CD4-positive, CD25-positive, alpha-beta regulatory T cell (primary cell): ENCODE data around the gene FAM185A. TPM values are rescaled to one million over a fixed set of nuclear protein-coding genes. Genes with fewer than 3 reads are reported as not detected.

Experiments used
- ATAC-seq, 2 donors: fragments of 150-1000 bp; cut with Tn5 transposase; one replicate each; pipeline ENCODE4 v1.10.0; 2021; ENCODE audit warnings: low read depth in 2 of 2, moderate number of reproducible peaks in 2 of 2, moderate library complexity in 1 of 2
- DNase-seq, 3 donors: peaks; one replicate each; pipeline versions ENCODE4 v3.0.0 to v3.0.0-alpha.2; 2012 to 2022; ENCODE audit warnings: mixed read lengths in 1 of 3
- H3K27ac ChIP-seq: one replicate; pipeline ENCODE4 v1.7.0; 2013; ENCODE audit warnings: mild to moderate bottlenecking, low read length; ENCODE audit not compliant: insufficient read depth, poor library complexity, severe bottlenecking
- H3K27me3 ChIP-seq: one replicate; pipeline ENCODE4 v1.7.0; 2013; ENCODE audit warnings: low read length; ENCODE audit not compliant: control insufficient read depth, insufficient read depth
- H3K36me3 ChIP-seq: one replicate; pipeline ENCODE4 v1.7.0; 2013; ENCODE audit warnings: mild to moderate bottlenecking, low read length, moderate library complexity; ENCODE audit not compliant: control insufficient read depth, insufficient read depth
- H3K4me1 ChIP-seq: 2 replicates; pipeline ENCODE4 v1.7.0; 2013; ENCODE audit warnings: mild to moderate bottlenecking, low read length; ENCODE audit not compliant: insufficient read depth, control insufficient read depth, poor library complexity, severe bottlenecking
- H3K4me3 ChIP-seq: one replicate; pipeline ENCODE4 v1.7.0; 2013; ENCODE audit warnings: low read depth, mild to moderate bottlenecking, low read length, moderate library complexity
- H3K9me3 ChIP-seq, 2 experiments: 1 replicate in 1 of 2; 2 replicates in 1 of 2; pipeline ENCODE4 v1.7.0; 2013; ENCODE audit warnings: low read length in 2 of 2, mild to moderate bottlenecking in 1 of 2, moderate library complexity in 1 of 2; ENCODE audit not compliant: control insufficient read depth in 2 of 2
- H3K27ac Mint-ChIP-seq, 3 donors: one replicate each; pipeline ENCODE4 v1.8.0; 2020 to 2022; ENCODE audit warnings: mild to moderate bottlenecking in 3 of 3, mixed read lengths in 3 of 3, moderate library complexity in 2 of 3
- H3K27me3 Mint-ChIP-seq: one replicate; pipeline ENCODE4 v1.8.0; 2022; ENCODE audit warnings: mild to moderate bottlenecking, mixed read lengths
- H3K36me3 Mint-ChIP-seq: one replicate; pipeline ENCODE4 v1.8.0; 2020; ENCODE audit warnings: mixed read lengths
- H3K4me1 Mint-ChIP-seq, 4 donors: one replicate each; pipeline ENCODE4 v1.8.0; 2020 to 2022; ENCODE audit warnings: mixed read lengths in 4 of 4, mild to moderate bottlenecking in 1 of 4
- H3K4me3 Mint-ChIP-seq, 4 donors: one replicate each; pipeline ENCODE4 v1.8.0; 2020 to 2022; ENCODE audit warnings: mild to moderate bottlenecking in 4 of 4, mixed read lengths in 4 of 4, moderate library complexity in 3 of 4
- H3K9me3 Mint-ChIP-seq, 7 donors: one replicate each; pipeline ENCODE4 v1.8.0; 2020 to 2022; ENCODE audit warnings: mixed read lengths in 7 of 7, mild to moderate bottlenecking in 3 of 7, moderate library complexity in 2 of 7
- polyA plus RNA-seq, 4 donors: library from polyadenylated mRNA; unstranded; fragments of 300-500 nt; fragmentation: Illumina TruSeq; gene quantifications; one replicate each; pipeline ENCODE4 v1.2.3, GENCODE V29; 2021
- total RNA-seq: library from RNA; stranded (reverse); gene quantifications from one replicate; pipeline ENCODE4 v1.2.3, GENCODE V29; 2022

FAM185A gene
- total and polyA plus RNA-seq, 5 donors from 2014 or later, result 6.1 to 7.3 (median 6.4) TPM

DNA sequence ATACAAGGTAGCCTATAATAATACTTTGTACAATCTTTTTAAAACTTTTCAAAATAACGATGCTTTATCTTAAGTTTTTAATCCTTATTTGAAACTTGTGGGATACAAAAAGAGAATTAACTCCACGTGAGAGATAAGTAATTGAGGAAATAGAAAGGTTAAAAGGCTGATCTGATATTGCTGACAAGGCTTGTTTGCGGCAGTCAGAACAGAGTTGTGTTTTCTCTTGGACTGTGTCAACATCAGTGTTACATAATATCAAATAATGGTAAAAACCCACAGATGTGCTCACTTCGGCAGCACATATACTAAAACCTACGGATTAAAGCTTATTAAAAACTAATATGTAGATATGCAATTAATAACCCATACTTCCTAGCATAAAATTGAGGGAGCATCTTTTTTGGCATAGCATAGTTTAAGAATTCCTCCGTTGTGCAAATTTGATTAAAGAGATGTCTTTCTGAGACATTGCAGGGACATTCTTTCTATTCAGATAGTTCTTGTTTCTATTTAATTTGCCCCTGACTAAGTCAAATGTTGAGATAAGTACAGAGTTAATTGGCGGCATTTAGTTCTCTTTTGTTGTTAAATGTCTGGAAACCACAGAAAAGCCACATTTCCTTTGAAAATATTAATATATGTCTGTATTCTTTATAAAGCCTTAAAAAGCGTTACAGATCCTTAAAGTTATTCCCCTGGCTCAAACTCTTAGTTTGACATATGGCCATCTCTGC, 63.3 kb downstream of the FAM185A start:
- Mint-ChIP-seq H3K36me3 (peaks cover 15% of the 10 kb centered on the region), H3K4me1 (peaks cover 5 to 31% (median 12%) of the 10 kb centered on the region in 4 donors), H3K27ac (peak overlapping the region in 1 of 3 donors; percentile 4), H3K27me3 (no peaks in the 10 kb centered on the region), H3K9me3 (no peaks in the 10 kb centered on the region), H3K4me3 (peak overlapping the region in 1 of 4 donors; percentile 40)
- H3K9me3 ChIP-seq, result no peaks in the 10 kb centered on the region
- H3K27ac ChIP-seq, result no peak overlapping the region
- H3K36me3 ChIP-seq, result no peaks in the 10 kb centered on the region
- peaks cover 5% of the 10 kb centered on the region for H3K4me1 ChIP-seq
- DNase-seq (no peak), ATAC-seq (no peak)
- peak overlapping the region; percentile 7 for H3K4me3 ChIP-seq
- no peaks in the 10 kb centered on the region for H3K27me3 ChIP-seq

DNA sequence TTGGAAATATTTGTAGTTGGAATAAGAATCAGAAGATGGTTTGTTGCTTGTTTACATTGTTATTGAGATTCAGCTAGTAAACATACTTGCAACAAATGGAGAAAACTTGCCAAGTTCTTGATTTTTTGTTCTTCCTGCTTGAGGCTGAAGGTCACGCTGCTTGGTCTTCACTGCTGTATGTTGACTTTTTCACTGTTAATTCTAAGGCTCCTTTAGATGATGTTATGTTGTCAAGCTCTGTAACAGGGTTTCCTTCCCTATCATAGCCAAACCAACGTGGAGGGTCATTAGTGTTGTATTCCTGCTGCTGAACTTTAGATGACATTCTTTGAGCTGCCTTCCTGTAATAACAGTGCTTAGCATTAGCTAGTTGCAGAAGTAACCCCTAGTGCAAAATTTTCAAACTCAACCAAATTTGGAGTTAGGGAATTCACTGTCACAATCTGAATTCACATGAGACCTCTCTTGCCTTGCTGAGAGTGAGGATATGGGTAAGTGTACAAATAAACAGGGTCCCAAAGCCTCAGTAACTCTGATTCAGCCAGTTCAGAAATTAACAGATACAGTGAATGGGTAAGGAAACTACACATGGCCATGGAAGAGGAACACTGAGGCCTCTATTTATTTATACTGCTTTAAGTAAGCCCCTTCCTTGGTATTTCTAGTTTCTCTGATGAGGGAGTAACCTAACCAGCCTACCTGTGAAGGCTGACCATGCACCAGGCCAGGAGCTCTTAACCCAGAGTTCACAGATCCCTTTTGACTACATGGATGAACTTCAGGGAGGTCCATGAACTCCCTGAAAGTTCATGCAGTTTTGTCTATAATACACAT, 64.6 kb downstream of the FAM185A start:
- ATAC-seq (no peak), DNase-seq (peak in 1 of 3 donors; percentile 10)
- Histone ChIP-seq H3K4me1 (peaks cover 5% of the 10 kb centered on the region), H3K9me3 (no peaks in the 10 kb centered on the region), H3K27me3 (no peaks in the 10 kb centered on the region), H3K27ac (no peak overlapping the region), H3K36me3 (no peaks in the 10 kb centered on the region), H3K4me3 (no peak overlapping the region)
- Mint-ChIP-seq H3K36me3 (peaks cover 16% of the 10 kb centered on the region), H3K9me3 (no peaks in the 10 kb centered on the region), H3K27me3 (no peaks in the 10 kb centered on the region), H3K4me3 (no peak overlapping the region), H3K4me1 (peaks cover 5 to 31% (median 12%) of the 10 kb centered on the region in 4 donors), H3K27ac (no peak overlapping the region)

DNA sequence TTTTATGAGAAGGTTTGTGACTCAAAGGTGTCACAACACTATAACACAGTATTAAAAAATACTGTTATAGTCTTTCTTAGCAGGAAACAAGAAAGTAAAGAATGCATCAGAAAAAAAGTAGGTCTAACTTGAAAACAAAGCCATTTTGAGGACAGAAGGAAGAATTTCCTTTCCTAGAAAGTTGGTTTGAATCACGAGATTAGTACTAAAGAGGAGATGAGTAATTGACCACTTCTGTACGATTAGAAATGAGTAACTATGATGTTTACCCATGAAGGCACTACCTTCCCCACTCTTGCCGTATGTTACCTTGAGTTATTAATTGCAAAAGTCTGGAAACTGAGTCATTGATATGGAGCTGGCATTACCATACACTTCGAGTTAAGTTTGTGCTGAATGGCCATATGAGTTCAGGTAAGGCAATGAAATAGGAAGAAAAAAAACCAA, 65.2 kb downstream of the FAM185A start:
- ATAC-seq (no peak), DNase-seq (peak in 1 of 3 donors; percentile 52)
- no peaks in the 10 kb centered on the region for H3K36me3 ChIP-seq
- H3K9me3 Mint-ChIP-seq, result no peaks in the 10 kb centered on the region
- H3K27ac Mint-ChIP-seq, result no peak overlapping the region
- peaks cover 5% of the 10 kb centered on the region for H3K4me1 ChIP-seq
- H3K27ac ChIP-seq, result no peak overlapping the region
- H3K9me3 ChIP-seq, result no peaks in the 10 kb centered on the region
- H3K27me3 ChIP-seq, result no peaks in the 10 kb centered on the region
- H3K27me3 Mint-ChIP-seq, result no peaks in the 10 kb centered on the region
- no peak overlapping the region for H3K4me3 Mint-ChIP-seq
- no peak overlapping the region for H3K4me3 ChIP-seq
- H3K36me3 Mint-ChIP-seq, result peaks cover 16% of the 10 kb centered on the region
- peaks cover 5 to 31% (median 12%) of the 10 kb centered on the region in 4 donors for H3K4me1 Mint-ChIP-seq

DNA sequence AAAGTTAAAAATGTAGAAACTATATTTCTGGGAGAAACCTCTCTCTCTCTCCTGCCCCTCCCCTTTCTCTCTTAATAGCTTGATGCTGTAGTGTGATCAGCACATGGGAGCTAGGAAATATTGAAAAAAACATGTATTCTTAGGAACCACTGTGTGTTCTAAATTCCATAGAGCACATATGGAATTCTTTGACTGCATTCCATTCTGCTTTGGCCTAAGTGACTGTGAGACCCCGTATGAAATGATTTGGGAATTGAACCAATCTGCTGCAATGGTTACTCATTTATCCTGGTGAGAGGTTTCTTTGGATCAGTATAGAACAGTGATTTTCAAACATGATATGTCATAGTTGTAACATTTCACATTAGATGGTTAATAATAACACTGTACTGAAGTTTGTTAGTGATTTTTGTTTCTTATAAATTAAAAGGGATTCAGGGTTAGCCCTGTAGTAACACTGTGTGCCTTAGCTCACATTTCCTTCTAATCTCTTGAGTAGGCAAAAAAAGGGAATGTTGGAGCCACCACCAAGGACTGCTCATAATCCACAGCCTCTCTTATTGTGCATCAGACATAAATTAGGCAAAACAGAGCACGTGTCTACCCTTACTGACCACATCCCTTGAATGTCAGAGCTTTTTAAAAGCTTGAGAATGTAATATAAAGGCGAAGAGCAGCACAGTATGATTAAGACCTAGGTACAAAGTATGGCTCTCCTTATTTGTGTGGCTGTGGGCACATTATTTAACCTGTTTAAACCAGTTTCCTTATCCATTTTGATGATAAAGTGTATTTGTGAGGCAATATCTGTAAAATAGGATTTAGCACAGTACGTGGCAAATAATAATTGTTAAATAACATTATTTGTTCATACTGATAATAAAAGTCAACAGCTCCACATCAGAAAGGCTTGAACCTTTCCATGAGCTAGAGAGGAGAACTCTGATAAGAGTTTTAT, 69.1 kb downstream of the FAM185A start:
- Mint-ChIP-seq H3K9me3 (no peaks in the 10 kb centered on the region), H3K4me1 (peaks cover 0 to 8% (median 2%) of the 10 kb centered on the region in 4 donors), H3K36me3 (peaks cover 27% of the 10 kb centered on the region), H3K27ac (no peak overlapping the region), H3K27me3 (no peaks in the 10 kb centered on the region), H3K4me3 (no peak overlapping the region)
- ATAC-seq (no peak), DNase-seq (no peak)
- peaks cover 9% of the 10 kb centered on the region for H3K36me3 ChIP-seq
- H3K9me3 ChIP-seq, result no peaks in the 10 kb centered on the region
- no peak overlapping the region for H3K4me3 ChIP-seq
- peaks cover 5% of the 10 kb centered on the region for H3K4me1 ChIP-seq
- no peak overlapping the region for H3K27ac ChIP-seq
- H3K27me3 ChIP-seq, result no peaks in the 10 kb centered on the region

DNA sequence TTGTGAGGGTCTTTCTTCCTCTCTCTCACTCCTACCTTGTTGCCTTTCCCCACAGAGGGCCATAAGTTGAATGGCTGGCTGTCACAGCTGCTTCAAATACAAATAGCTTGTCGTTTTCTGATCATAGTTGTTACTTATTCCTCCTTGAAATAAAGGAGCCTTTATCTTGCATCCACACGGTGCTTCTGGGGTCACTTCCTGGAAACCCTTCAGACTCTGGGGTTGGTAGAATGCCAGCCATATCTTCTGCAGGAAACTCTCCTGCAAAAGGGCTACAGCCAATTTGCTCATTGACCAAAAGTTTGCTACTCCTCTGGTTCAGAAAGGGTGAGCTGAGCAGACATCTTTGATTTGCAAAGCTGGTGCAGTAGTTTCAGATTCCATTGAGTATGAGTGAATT, 70.4 kb downstream of the FAM185A start:
- ATAC-seq (no peak), DNase-seq (no peak)
- no peaks in the 10 kb centered on the region for H3K9me3 Mint-ChIP-seq
- Histone ChIP-seq H3K27me3 (no peaks in the 10 kb centered on the region), H3K9me3 (no peaks in the 10 kb centered on the region), H3K36me3 (peaks cover 9% of the 10 kb centered on the region), H3K4me1 (no peaks in the 10 kb centered on the region), H3K4me3 (no peak overlapping the region), H3K27ac (no peak overlapping the region)
- peaks cover 28% of the 10 kb centered on the region for H3K36me3 Mint-ChIP-seq
- no peaks in the 10 kb centered on the region for H3K27me3 Mint-ChIP-seq
- H3K27ac Mint-ChIP-seq, result no peak overlapping the region
- H3K4me1 Mint-ChIP-seq, result no peaks in the 10 kb centered on the region
- no peak overlapping the region for H3K4me3 Mint-ChIP-seq

DNA sequence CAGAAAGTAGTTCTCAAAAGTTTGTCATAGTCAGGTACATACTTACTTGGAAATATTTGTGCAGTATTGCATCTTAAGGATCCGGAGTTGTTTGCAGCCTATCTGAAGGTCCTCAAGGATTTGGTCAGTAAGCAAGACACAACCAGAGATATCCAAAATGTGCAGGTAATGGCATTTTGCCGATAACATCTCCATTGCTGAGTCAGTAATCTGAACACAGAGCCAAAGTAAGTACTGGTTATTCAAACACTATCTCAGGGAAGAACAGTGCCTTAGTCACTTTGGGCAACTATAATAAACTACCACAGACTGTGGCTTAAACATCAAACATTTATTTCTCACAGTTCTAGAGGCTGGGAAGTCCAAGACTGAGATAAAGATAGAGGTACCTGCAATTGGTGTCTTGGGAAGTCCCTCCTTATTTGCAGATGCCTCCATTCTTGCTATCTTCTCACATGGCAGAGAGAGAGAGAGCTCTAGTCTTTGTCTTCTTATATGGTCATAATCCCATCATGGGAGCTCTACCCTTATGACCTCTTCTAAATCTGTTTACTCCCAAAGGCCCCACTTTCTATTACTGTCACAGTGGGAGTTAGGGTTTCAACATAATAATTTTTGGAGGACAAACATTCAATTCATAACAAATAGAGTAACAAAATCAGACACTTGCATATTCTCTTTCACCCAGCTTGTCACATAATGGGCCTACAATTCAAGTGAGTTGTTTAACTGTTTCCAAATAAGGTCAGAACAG, 73.4 kb downstream of the FAM185A start:
- Histone ChIP-seq H3K27ac (no peak overlapping the region), H3K27me3 (no peaks in the 10 kb centered on the region), H3K4me3 (no peak overlapping the region), H3K4me1 (no peaks in the 10 kb centered on the region), H3K9me3 (no peaks in the 10 kb centered on the region), H3K36me3 (peaks cover 10% of the 10 kb centered on the region)
- ATAC-seq (no peak), DNase-seq (no peak)
- peaks cover 31% of the 10 kb centered on the region for H3K36me3 Mint-ChIP-seq
- H3K27ac Mint-ChIP-seq, result no peak overlapping the region
- no peaks in the 10 kb centered on the region for H3K4me1 Mint-ChIP-seq
- no peaks in the 10 kb centered on the region for H3K27me3 Mint-ChIP-seq
- H3K4me3 Mint-ChIP-seq, result no peak overlapping the region
- no peaks in the 10 kb centered on the region for H3K9me3 Mint-ChIP-seq
